Stimulated activated CD4-positive, alpha-beta T cell treated with anti-CD3 and anti-CD28 coated beads, Interleukin-2, amount 100 ng/mL, for 4 hours (primary cell): ENCODE data around the gene ABCC9.
"Not testable (repeated sequence)": the region's sequence is repeated elsewhere in the genome, so short reads cannot be mapped to it uniquely, and the experiment has no call there.

Experiments
- DNase-seq: peaks from one replicate; pipeline ENCODE4 v3.0.0-alpha.2; 2020; ENCODE audit warnings: low read depth

The ABCC9 gene

GRCh38 chr12:21933656-21934055, 7.6 kb downstream of the ABCC9 start:
- no peak for DNase-seq

- not testable (repeated sequence) for DNase-seq
These were observed 11.3 kb downstream of the ABCC9 start for GRCh38 chr12:21929972-21930371.

- DNase-seq: no peak
These were observed 15.8 kb downstream of the ABCC9 start for GRCh38 chr12:21925296-21925913.

GRCh38 chr12:21921436-21921835, 19.8 kb downstream of the ABCC9 start:
- no peak for DNase-seq

GRCh38 chr12:21918456-21918855, 22.8 kb downstream of the ABCC9 start:
- no peak for DNase-seq

DNA sequence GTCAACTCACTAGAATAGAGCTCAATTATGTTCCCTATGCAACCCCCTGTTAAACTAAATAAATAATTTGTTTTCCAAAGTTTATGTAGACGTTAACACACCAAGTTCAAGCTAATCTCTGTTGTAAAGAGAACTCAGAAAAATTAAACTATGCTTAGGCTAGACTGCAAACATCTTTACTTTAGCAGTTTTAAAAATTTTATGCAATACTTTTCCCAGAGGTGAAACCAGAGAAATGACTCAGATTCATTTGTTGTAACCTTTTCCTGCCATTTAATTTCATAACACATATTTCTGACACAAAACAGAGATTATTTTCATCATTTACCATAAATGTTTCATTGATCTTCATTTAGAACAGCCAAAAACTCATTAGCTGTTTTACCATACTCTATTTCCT, 27.4 kb downstream of the ABCC9 start:
- no peak for DNase-seq

DNA sequence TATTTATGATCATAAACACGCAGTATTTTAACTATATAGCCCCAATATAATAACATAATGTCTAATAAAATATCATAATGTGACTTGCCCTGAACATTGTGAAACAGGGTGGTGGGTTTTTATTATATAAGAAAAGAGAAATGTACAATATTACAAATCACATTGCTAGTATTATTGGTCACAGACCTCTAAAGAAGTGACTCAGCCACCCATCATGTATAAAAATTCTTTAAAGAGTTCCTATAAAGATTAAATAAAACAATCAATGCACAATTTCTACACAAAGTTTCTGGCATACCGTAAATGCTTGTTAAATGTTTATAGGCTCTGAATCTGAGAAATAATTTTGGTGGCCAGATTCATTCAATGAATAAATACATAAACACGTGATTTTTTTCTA, 28.9 kb downstream of the ABCC9 start:
- DNase-seq: no peak

DNA sequence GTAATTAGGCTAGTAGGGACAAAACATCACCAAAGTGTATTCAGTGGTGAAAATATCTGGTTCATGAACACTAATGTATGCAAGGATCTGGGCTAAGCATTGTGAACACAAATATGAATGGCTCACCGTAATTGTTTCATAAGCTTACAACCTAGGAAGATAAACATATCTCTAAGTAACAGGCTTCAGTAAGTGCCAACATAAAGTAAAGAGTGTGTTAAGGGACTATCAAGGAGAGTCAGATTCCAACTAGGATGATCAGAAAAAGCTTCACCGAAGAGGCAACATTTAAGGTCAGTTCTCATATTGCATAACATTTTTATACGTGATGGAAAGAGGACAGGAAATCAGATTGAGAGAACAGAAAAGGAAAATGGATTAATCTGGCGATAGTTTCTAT, 29.4 kb downstream of the ABCC9 start:
- DNase-seq: no peak

DNA sequence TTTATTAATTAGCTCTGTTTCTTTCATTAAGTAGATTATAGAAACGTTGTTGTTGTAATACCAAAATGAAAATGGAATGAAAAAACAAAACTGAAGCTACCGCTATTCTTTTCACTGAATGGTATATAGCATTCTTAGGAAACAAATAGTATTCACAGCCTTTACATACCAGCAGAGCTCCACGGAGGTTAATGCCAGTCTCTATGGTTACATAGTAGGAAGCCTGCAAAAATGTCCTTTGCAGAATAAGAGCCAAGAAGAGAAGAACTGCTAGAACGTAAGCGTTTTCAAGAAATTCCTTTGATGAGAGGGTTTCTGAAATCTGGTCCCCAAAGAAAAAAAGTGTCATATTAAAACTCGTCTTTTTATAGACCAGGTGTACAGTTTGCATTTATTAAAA, 30.6 kb downstream of the ABCC9 start:
- DNase-seq: no peak

- DNase-seq: no peak
These were observed 33.0 kb downstream of the ABCC9 start for GRCh38 chr12:21907948-21908837.

DNA sequence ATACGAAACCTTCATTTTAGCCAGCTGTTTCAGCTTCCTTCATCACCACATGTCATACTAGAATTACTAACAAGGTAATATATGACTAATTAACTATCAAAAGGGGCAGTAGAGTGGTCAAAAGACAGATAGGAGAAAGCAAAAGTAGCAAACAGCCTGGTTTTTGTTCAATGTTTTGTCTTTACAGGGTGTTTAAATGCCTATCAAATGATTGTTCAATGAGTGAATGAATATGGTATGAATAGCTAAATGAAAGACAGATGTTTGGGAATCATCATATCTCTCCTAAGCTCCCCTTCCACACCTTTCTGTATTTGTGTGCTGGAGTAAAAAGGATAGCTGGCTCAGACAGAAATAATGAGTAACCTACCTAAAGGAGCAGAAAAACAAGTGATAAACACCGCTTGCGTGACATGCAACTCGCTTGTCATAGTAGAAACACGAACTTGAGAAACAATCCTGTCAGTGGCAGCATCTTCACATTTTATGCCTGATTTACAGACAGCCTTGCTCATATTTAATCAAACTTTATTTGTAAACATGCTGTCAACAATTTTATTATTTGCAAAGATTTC, 34.2 kb downstream of the ABCC9 start:
- DNase-seq: no peak

DNA sequence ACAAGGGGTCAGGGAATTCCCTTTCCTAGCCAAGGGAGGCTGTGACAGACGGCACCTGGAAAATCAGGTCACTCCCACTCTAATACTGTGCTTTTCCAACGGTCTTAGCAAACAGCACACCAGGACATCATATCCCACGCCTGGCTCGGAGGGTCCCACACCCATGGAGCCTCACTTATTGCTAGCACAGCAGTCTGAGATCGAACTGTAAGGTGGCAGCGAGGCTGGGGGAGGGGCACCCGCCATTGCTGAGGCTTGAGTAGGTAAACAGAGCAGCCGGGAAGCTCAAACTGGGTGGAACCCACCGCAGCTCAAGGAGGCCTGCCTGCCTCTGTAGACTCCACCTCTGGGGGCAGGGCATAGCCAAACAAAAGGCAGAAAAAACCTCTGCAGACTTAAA, 41.7 kb downstream of the ABCC9 start:
- DNase-seq: not testable (repeated sequence)

- DNase-seq: no peak
These were observed 45.6 kb downstream of the ABCC9 start for GRCh38 chr12:21895651-21896050.

- DNase-seq: no peak
These were observed 46.2 kb downstream of the ABCC9 start for GRCh38 chr12:21894792-21895595.

DNA sequence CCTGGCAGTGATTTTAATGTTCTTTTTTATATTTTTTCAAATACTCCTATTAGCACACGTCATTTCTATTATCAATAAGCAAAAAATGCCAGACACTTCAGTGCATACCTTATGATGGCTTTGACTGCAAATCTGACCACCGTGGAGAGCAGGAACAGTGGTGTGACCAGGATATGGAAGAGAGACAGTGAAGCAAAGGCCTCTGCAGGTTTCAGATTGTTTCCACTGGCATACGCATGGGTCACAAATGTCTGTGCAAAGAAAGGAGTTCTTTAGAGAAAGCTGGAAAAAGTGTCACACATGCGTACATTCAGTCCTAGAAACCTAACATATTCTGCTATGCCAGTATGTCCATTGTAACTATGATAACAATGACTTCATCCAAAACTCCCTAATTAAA, 47.3 kb downstream of the ABCC9 start:
- DNase-seq: no peak

DNA sequence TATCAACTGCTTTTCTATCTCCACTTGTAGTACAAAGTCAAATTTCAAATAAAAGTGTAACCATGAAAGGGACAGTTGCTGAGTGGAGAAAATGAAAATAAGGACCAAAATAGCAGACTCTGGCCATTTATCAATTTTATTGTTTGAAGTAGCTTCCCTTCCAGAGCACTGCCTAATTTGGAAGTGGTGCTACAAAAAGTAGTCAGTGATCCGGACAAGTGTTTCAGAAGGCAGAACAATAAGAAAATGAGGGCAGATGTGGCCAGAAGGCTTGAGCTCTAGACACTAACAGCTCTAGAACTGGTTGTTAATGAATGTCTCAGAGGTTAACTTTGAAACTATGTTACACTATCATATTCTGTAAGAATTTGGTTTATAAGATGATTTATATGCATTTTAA, 48.9 kb downstream of the ABCC9 start:
- no peak for DNase-seq

DNA sequence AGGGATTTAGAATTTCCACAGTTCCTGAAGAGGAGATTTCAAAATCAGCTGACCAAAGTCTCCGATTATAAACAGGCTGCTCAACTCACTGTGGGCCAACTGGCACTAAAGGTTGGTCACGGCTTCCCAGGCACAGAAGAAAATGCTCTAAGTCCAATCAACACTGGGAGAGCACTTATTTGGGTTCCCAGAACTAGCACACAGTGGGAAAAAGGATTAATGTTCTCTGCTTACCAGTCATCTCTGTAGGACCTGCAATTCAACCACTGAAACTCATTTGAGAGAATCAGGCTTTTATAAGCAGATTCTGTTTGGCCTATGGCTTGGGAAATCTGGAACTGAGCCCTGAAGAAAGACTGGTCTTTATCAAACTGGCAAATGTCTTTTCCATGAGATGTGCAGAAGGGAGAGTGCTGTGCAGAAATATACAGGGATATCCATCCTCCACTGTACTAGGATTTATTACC, 49.4 kb downstream of the ABCC9 start:
- no peak for DNase-seq

DNA sequence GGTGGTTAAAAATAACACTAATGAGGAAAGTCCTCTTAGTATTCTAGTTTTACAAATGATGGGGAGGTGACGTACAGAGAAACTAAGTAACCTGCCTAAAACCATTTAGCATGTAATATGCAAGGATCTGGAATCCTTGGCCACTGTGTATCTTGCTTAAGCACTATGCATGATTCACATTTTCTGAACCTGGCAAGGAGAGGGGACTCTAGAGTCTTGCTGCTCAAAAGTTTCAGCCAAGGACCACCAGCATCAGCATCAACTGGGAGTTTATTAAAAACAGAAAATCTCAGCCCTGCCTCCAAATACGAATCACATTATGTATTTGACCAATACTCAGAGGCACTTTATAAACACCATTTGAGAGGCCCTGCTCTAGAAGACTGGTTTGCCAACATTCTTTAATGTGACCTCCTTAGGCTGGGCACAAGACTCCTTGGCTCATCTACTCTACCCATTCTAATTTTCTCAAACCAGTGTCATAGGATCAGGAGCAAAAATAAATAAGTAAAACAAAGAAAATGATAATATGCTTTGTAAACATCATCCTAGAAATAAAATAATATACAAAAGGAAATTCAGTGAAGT, 52.9 kb downstream of the ABCC9 start:
- no peak for DNase-seq

GRCh38 chr12:21884936-21885335, 56.3 kb downstream of the ABCC9 start:
- no peak for DNase-seq

- no peak for DNase-seq
These were observed 58.6 kb downstream of the ABCC9 start for GRCh38 chr12:21882635-21883034.

DNA sequence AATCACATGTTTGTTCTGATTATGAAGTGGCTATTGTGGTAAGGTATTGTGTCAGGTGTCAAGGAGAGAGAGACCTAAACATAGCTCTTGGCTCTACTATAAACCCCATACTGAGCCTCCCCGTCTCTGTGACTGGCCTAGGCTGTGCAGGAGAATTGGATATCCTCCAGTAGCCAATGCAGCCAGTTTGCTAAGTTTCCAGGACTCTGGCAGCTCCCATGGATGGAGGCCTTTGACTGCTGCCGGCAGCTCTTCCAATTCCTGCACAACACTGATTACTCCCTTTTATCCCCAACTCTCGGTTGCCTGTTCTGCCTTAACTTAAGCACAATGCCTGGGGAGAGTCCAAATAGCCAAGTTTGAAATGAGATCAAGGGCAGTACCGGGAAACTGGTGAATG, 59.3 kb downstream of the ABCC9 start:
- DNase-seq: no peak

GRCh38 chr12:21879312-21879711, 61.9 kb downstream of the ABCC9 start:
- no peak for DNase-seq
